Heart right ventricle (tissue), 16 donors: Measurements from ENCODE around the gene RASA4. TPM values are rescaled to one million over a fixed set of nuclear protein-coding genes. Genes with fewer than 3 reads are reported as not detected.
A peak's percentile ranks its signal among the peaks of the same experiment; 100 is the strongest.
"Not testable (repeated sequence)": the region's sequence is repeated elsewhere in the genome, so short reads cannot be mapped to it uniquely, and the experiment has no call there.

Experiments
- ATAC-seq, 8 donors: fragments of 200-7000 bp; cut with Tn5 transposase; one replicate each; pipeline ENCODE4 v1.9.1; 2020; ENCODE audit warnings: mild to moderate bottlenecking in 8 of 8, moderate library complexity in 8 of 8, moderate number of reproducible peaks in 1 of 8
- DNase-seq, 2 donors: peaks; one replicate each; pipeline ENCODE4 v3.0.0-alpha.2; 2020
- H3K27ac ChIP-seq, 10 donors: fragments of 200-600 bp; sonication (generic) in 2 of 10; one replicate each; pipeline versions ENCODE4 v1.5.0 to v1.8.0; 2020 to 2022; ENCODE audit warnings: mild to moderate bottlenecking in 3 of 10
- H3K27me3 ChIP-seq, 7 donors: fragments of 200-600 bp; one replicate each; pipeline ENCODE4 v1.8.0; 2021 to 2022; ENCODE audit warnings: mild to moderate bottlenecking in 2 of 7
- H3K36me3 ChIP-seq, 9 donors: fragments of 200-600 bp; sonication (generic) in 1 of 9; one replicate each; pipeline versions ENCODE4 v1.5.0 to v1.8.0; 2020 to 2022; ENCODE audit warnings: mild to moderate bottlenecking in 2 of 9
- H3K4me1 ChIP-seq, 9 donors: fragments of 200-600 bp; sonication (generic) in 1 of 9; one replicate each; pipeline versions ENCODE4 v1.5.0 to v1.8.0; 2020 to 2022; ENCODE audit warnings: mild to moderate bottlenecking in 4 of 9
- H3K4me3 ChIP-seq, 10 donors: fragments of 200-600 bp; sonication (generic) in 2 of 10; one replicate each; pipeline versions ENCODE4 v1.5.0 to v1.8.0; 2020 to 2022; ENCODE audit warnings: mild to moderate bottlenecking in 7 of 10, moderate library complexity in 2 of 10
- H3K9me3 ChIP-seq, 11 donors: fragments of 200-600 bp in 10 of 11; sonication (generic) in 2 of 11; one replicate each; pipeline versions ENCODE4 v1.5.0 to v1.8.0; 2013 to 2022; ENCODE audit warnings: mild to moderate bottlenecking in 2 of 11, control low read depth in 1 of 11, moderate library complexity in 1 of 11
- CTCF ChIP-seq, 9 donors: fragments of 200-600 bp; sonication (generic) in 2 of 9; IDR thresholded peaks; one replicate each; pipeline versions ENCODE4 v1.5.0 to v1.8.0; 2021 to 2022; ENCODE audit warnings: antibody characterized with exemption in 9 of 9, mild to moderate bottlenecking in 5 of 9, moderate library complexity in 1 of 9
- WGBS, 2 donors: extraction: QIAGEN DNeasy Blood & Tissue Kit; methylation state at CpG; one replicate each; pipeline ENCODE4 v1.1.7; 2013; ENCODE audit warnings: inconsistent platforms in 1 of 2; 5-methylcytosine and 5-hydroxymethylcytosine counted together
- intact Hi-C, 10 donors: fragments of 100-400 bp; cut with DNase I; formaldehyde crosslinking; loops; one replicate each; pipeline versions ENCODE4 v1.11.1 to v1.14.2; 2022
- polyA plus RNA-seq, 2 donors: library from polyadenylated mRNA; stranded (reverse); fragments of 200-250 nt; gene quantifications; one replicate each; pipeline ENCODE4 v1.2.3, GENCODE V29; 2013
- total RNA-seq, 10 donors: library from RNA; stranded (reverse); fragmentation: NEBNext Ultra II Directional in 3 of 10; extraction: Animal tissue kit (Norgen Biotek cat#: 25700) in 3 of 10; gene quantifications; one replicate each; pipeline versions ENCODE4 v1.2.1 to v1.2.4, GENCODE V29; 2021 to 2023
- donor health status: Arrhythmogenic right ventricular cardiomyopathy.
- donor health status: ischemic (EF 13 %, LVEDD 7.1; RV severe dilation, severe dysfunction).
- donor health status: healthy with polysubstance abuse.
- donor health status: DM: no; HTN: yes; CAD: no.
- donor health status: DM: no; HTN: no; CAD: no.
- donor health status: ischemic (EF 25% LVEDD 6.9; RV normal size, moderate dysfunction).
- donor health status: ischemic (EF 25% LVEDD 5.7; RV mildly dilated, moderate dysfunction).
- donor health status: healthy.
- donor health status: DM: yes; HTN: yes; CAD: no.
- donor health status: Ischemic cardiomyopathy.
- donor health status: ischemic (EF 35%, LVEDD 5.7; RV mildly dilated, moderate dysfunction).
- donor health status: nonischemic (EF 11% LVEDD 7.7; RV severe dilation, severe dysfunction).
- donor health status: DM: yes; HTN: yes; CAD: no.
- donor health status: PGD.
- donor health status: ischemic (EF 29% LVEDD 5.4; RV normal size, mild dysfunction).
- donor health status: nonischemic (EF 23%, LVEDD 6.1; RV moderate dilation, normal function).

Gene RASA4
- total and polyA plus RNA-seq, 12 donors: 8.3 to 76.1 (median 12.4) TPM

DNA sequence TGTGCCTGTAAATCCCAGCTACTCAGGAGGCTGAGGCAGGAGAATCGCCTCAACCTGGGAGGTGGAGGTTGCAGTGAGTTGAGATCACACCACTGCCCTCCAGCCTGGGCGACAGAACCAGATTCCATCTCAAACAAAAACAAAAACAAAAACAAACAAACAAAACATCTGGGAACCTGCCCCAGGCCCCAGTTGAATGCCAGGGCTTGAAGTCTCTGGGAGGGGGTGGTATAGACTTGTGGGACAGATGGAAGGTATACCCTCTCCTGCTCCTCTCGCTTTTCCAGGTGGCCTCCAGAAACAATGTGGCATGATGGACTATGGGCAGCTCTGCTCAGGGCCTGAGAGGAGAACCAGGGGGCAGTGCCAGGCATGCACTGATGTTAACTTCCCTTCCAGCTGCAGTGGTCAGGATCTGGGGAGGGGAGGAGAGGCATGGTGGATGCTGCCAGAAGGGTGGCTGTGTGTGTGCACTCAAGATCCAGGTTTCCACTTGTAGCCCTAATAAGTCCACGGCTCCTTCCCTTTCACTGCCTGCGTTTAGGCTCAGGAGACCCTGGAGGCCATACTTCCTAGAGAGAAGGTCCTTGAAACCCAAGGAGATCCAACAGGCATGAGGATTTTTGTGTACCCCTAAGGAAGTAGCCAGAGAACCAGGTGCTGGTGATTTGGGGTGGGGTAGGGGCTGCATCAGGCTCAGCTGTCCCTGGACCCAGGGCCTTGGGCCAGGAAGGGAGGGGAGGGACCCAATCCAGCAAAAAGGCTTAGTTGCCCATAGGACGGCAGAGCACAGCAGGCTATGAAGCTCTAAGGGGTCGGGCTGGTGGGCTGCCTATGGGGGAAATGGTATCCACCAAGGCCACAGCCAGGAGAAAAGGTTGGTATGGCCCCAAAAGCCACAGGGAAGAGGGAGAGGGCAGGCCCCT is 39.0 kb downstream of the RASA4 start:
- 77 to 78% methylated on average over 6 of the region's 7 CpGs for WGBS, 2 donors
- ATAC-seq, H3K27ac ChIP-seq, intact Hi-C loops, H3K27me3 ChIP-seq, H3K36me3 ChIP-seq, H3K9me3 ChIP-seq, DNase-seq, H3K4me3 ChIP-seq, H3K4me1 ChIP-seq: not testable (repeated sequence)

DNA sequence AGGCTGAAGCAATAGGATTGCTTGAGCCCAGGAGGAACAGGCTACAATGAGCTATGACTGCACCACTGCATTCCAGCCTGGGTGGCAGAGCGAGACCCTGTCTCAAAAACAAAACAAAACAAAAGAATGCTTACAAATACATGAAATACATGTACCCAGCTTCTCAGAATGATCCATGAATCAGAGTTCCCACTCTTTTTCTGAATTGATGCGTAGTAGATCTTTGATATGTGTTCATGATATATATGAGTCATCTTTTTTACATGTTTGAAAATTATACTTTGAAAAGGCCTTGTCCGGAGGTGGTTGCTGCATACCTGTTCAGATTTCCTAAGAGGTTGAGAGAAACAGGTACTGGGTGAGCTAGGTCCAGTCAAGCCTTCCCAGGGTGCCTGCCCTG is 40.2 kb downstream of the RASA4 start:
- intact Hi-C loops, H3K27me3 ChIP-seq, H3K36me3 ChIP-seq, H3K9me3 ChIP-seq, ATAC-seq, DNase-seq, H3K4me1 ChIP-seq, H3K4me3 ChIP-seq, H3K27ac ChIP-seq: not testable (repeated sequence)
- no CpG with 5 or more reads among the region's 3 CpGs for whole genome bisulfite sequencing, 2 donors

GRCh38 chr7:102574607-102575006 is 41.9 kb downstream of the RASA4 start:
- H3K36me3 ChIP-seq, DNase-seq, H3K27me3 ChIP-seq, H3K4me1 ChIP-seq, H3K9me3 ChIP-seq, H3K27ac ChIP-seq, ATAC-seq, H3K4me3 ChIP-seq, intact Hi-C loops: not testable (repeated sequence)
- WGBS, 2 donors: no CpG with 5 or more reads among the region's 6 CpGs

DNA sequence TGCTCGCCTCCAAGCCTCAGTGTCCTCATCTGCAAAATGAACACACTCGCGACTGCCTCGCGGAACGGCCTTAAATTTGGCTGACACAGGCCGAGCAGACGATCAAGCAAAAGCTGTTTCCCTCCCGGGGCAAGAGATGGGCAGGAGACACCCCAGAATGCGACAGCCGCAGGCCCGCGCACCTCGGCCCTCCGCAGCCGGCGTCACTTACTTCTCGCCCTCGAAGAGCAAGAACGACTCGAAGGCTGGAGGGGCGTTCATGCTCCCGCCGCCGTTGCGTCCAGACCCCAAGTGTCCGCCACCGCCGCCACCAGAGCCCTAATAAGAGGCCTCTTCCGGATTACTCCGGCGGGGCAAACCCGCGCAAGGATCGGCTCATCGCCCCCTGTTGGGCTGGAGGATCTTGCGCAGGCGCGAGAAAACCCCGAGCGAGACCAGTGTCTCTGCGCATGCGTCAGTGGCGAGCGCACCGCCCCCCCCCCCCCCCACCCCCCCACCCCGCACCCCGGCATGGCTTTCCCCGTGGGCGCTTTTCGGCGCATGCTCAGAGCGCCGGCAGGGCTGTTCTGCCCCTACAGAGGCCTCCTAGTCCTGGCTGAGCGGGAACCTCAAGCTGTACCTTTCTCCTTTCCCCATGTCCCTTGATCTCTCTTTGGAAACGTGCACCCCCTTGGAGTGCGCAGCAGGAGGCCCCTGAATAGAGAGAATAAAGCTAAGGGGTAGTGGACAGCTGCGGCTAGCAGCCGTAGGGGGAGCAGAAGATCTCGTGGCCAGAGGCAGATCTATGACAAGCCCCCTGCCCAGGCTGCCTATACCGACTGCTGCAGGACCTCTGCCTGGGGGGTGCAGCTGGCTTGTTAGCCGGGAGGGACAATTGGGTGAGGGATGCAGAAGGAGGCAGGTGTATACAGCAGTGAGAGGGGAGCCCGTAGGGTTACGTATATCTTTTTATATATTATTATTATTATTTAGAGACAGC is 44.0 kb downstream of the RASA4 start, which contains the start of gene POLR2J3:
POLR2J3 (minus strand) TSS at position 323 of the 979 bp plus-strand sequence; CDS start at position 261, 62 bp downstream.
- H3K36me3 ChIP-seq, intact Hi-C loops, H3K9me3 ChIP-seq, H3K27me3 ChIP-seq, H3K4me1 ChIP-seq: not testable (repeated sequence)
- peak; percentile 94 to 100 for DNase-seq
- 0 to 1% methylated on average over 49 to 53 of the region's 64 CpGs for WGBS, 2 donors
- peak; percentile 62 to 81 (median 67) for TF ChIP-seq CTCF (IDR thresholded peaks at IDR 0.05)
- Histone ChIP-seq H3K27ac (peak within 1 kb of the TSS in 9 of 10 donors; percentile 66 to 86 (median 80)), H3K4me3 (peak within 1 kb of the TSS; percentile 55 to 99 (median 82))
- ATAC-seq: peak; percentile 96 to 98 (median 97)

GRCh38 chr7:102568620-102569019 is 47.9 kb downstream of the RASA4 start:
- DNase-seq, H3K9me3 ChIP-seq, ATAC-seq, H3K27me3 ChIP-seq, intact Hi-C loops, H3K4me3 ChIP-seq, H3K27ac ChIP-seq, H3K4me1 ChIP-seq: not testable (repeated sequence)
- WGBS, 2 donors: 95% methylated on average over 3 to 4 of the region's 11 CpGs
- peaks cover 0 to 19% (median 0%) of the 10 kb centered on the region in 9 donors for H3K36me3 ChIP-seq

GRCh38 chr7:102550808-102551422 is 65.6 kb downstream of the RASA4 start, which contains the start of gene SPDYE2:
TSS of gene SPDYE2 (plus strand) at chr7:102551226. CDS start at chr7:102553256, 2,030 bp downstream.
- H3K4me3 ChIP-seq, DNase-seq, H3K9me3 ChIP-seq, H3K27ac ChIP-seq, H3K4me1 ChIP-seq, intact Hi-C loops, H3K36me3 ChIP-seq, H3K27me3 ChIP-seq: not testable (repeated sequence)
- WGBS, 2 donors: no CpG with 5 or more reads among the region's 6 CpGs
- peak in 6 of 8 donors; percentile 11 to 76 (median 47) for ATAC-seq

DNA sequence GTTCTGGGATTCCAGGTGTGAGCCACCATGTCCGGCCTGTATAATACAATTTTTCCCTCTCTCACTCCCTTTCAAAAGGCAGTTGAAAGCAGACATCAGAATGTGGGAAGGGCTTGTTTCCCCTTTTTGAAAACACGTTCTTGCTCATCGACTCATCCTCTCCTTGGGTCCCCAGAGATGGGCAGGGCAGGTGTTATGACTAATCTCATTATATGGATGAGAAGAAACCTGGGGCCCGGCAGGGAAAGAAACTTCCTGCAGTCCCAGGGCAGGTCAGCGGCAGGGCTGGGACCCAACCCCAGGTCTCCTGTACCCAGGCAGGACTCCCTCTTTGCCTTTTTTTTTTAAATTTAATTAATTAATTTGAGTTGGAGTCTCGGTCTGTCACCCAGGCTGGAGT is 70.2 kb downstream of the RASA4 start:
- H3K4me3 ChIP-seq, H3K27me3 ChIP-seq, DNase-seq, intact Hi-C loops, H3K36me3 ChIP-seq, H3K27ac ChIP-seq, H3K9me3 ChIP-seq, ATAC-seq, H3K4me1 ChIP-seq: not testable (repeated sequence)
- 91 to 100% methylated on average over 1 to 2 of the region's 6 CpGs for WGBS, 2 donors

- H3K9me3 ChIP-seq, H3K4me1 ChIP-seq, H3K36me3 ChIP-seq, H3K4me3 ChIP-seq, H3K27me3 ChIP-seq, ATAC-seq, H3K27ac ChIP-seq, intact Hi-C loops, DNase-seq: not testable (repeated sequence)
- 95 to 100% methylated on average over 5 to 8 of the region's 12 CpGs for WGBS, 2 donors
Observed at GRCh38 chr7:102545288-102545687, 71.3 kb downstream of the RASA4 start.

DNA sequence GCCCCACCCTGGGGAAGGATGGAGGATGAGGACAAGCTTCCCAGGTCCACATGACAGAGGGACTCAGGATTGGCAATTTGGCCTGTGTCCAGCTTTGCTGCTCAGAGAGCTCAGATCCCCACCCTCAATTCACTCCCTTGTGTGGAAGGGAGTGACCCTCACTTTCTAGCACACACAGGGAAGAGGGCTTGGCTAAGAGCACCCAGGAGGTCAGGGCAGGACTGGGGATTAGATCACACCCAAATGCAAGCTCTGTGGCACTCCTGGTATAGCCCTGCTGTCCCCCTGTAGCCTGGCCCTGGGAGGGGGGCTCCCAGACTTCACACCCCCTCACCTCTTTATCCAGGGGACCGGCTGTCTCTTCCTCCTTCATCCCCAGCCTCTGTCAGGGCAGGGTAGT is 72.2 kb downstream of the RASA4 start:
- intact Hi-C loops, H3K27ac ChIP-seq, H3K4me1 ChIP-seq, H3K4me3 ChIP-seq, H3K36me3 ChIP-seq, H3K27me3 ChIP-seq, DNase-seq, H3K9me3 ChIP-seq: not testable (repeated sequence)
- peak in 3 of 8 donors; percentile 6 to 31 (median 18) for ATAC-seq
- no CpG with 5 or more reads among the region's 1 CpG for WGBS, 2 donors
